Stimulated activated CD8-positive, alpha-beta memory T cell treated with anti-CD3 and anti-CD28 coated beads, Interleukin-4, amount 100 ng/mL, for 48 hours (primary cell): Measurements from ENCODE around the gene AGRP.

Experiments
- DNase-seq: peaks from one replicate; pipeline ENCODE4 v3.0.0-alpha.2; 2020

AGRP gene

GRCh38 chr16:67444259-67445125 lies 38.9 kb downstream of the AGRP start:
- DNase-seq, result no peak

- no peak for DNase-seq
Observed at GRCh38 chr16:67443265-67443664, 40.1 kb downstream of the AGRP start.

GRCh38 chr16:67442581-67443255 lies 40.6 kb downstream of the AGRP start:
- DNase-seq, result no peak

GRCh38 chr16:67441907-67442306 lies 41.4 kb downstream of the AGRP start:
- no peak for DNase-seq

- no peak for DNase-seq
Observed at GRCh38 chr16:67441271-67441753, 42.0 kb downstream of the AGRP start.

- DNase-seq, result no peak
Observed at GRCh38 chr16:67438824-67439393, 44.4 kb downstream of the AGRP start.

GRCh38 chr16:67438098-67438791 lies 45.1 kb downstream of the AGRP start:
- DNase-seq, result no peak

GRCh38 chr16:67437513-67437912 lies 45.8 kb downstream of the AGRP start:
- no peak for DNase-seq

- no peak for DNase-seq
Observed at GRCh38 chr16:67436640-67437193, 46.6 kb downstream of the AGRP start.

GRCh38 chr16:67435758-67436164 lies 47.6 kb downstream of the AGRP start:
- DNase-seq, result no peak

- DNase-seq, result no peak
Observed at GRCh38 chr16:67433131-67433719, 50.1 kb downstream of the AGRP start.
